GM12878 (cell line): ENCODE measurements around the gene LYPD6.

Source experiments
- ASH2L ChIP-seq: fragments of 300-600, 200-600 bp; sonication (generic); IDR thresholded peaks from 2 replicates; pipeline ENCODE4 v1.6.1; 2017; ENCODE audit warnings: low read depth, mild to moderate bottlenecking, borderline replicate concordance
- BHLHE40 ChIP-seq, 2 experiments: fragments of 450-650 bp in 1 of 2; IDR thresholded peaks; 2 replicates each; pipeline ENCODE4 v1.6.1; 2011 to 2017; ENCODE audit warnings: low read depth in 2 of 2, borderline replicate concordance in 1 of 2, improper control_type of control experiment in 1 of 2, low read length in 1 of 2, mild to moderate bottlenecking in 1 of 2
- CEBPB ChIP-seq, 2 experiments: fragments of 150-350 bp in 1 of 2; IDR thresholded peaks; 2 replicates each; pipeline ENCODE4 v1.6.1; 2012 to 2014; ENCODE audit warnings: low read depth in 2 of 2, low read length in 2 of 2, borderline replicate concordance in 1 of 2, inconsistent platforms in 1 of 2
- PBX3 ChIP-seq: IDR thresholded peaks from 2 replicates; pipeline ENCODE4 v1.6.1; 2011; ENCODE audit warnings: mild to moderate bottlenecking, low read depth, low read length, moderate library complexity; ENCODE audit not compliant: insufficient replicate concordance
- POLR2AphosphoS5 ChIP-seq: IDR thresholded peaks from 2 replicates; pipeline ENCODE4 v1.6.1; 2011; ENCODE audit warnings: mild to moderate bottlenecking, low read length, inconsistent platforms
- SIN3A ChIP-seq: IDR thresholded peaks from 2 replicates; pipeline ENCODE4 v1.6.1; 2012; ENCODE audit warnings: low read depth, low read length, improper control_type of control experiment
- TAF1 ChIP-seq: IDR thresholded peaks from 2 replicates; pipeline ENCODE4 v1.6.1; 2011; ENCODE audit warnings: mild to moderate bottlenecking, low read depth, low read length, borderline replicate concordance
- ZBTB33 ChIP-seq: fragments of 450-650 bp; IDR thresholded peaks from 2 replicates; pipeline ENCODE4 v1.6.1; 2017; ENCODE audit warnings: mild to moderate bottlenecking
- ZNF274 ChIP-seq: IDR thresholded peaks from one replicate; pipeline ENCODE4 v1.8.0; 2011; ENCODE audit not compliant: insufficient read length, insufficient read depth
- TF ChIP-seq, protein P1 (sequence below), 3 experiments: IDR thresholded peaks in 2 of 3; conservative IDR thresholded peaks in 1 of 3; 2 replicates each; pipeline ENCODE4 v1.5.1; 2011; ENCODE audit warnings: low read depth in 3 of 3, low read length in 3 of 3, mild to moderate bottlenecking in 3 of 3, control low read depth in 2 of 3, moderate library complexity in 2 of 3, inconsistent platforms in 1 of 3, mixed read lengths in 1 of 3; ENCODE audit not compliant: control insufficient read depth in 2 of 3, insufficient read depth in 1 of 3; ENCODE audit errors: extremely low read depth in 1 of 3

DNA sequence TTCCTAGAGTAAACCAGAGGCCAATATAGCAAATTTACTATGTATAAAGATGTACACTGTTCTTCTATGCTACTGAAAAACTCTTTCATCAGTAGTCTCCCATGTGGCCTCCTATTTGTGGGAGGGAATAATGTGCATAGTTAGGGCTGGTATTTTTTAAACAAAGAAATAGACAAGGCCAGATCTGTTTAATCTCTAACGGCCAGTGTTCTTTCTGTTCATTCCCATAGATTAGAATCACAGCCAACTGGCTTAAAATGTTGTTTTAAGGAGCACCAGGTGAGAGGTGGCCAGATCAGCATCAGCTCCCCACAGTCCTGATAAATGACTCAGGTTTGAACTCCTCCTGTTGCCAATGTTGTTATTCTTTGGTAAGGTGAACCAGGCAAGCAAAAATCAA, 12.1 kb downstream of the LYPD6 start:
- TF ChIP-seq POLR2AphosphoS5 = no peak
- TF ChIP-seq SIN3A = no peak
- TF ChIP-seq BHLHE40 (IDR thresholded peaks at IDR 0.05; ENCODE audit: borderline replicate concordance in 1 of 2, low read depth in 2 of 2, low read length in 1 of 2) = no peak
- no peak for TF ChIP-seq TAF1
- TF ChIP-seq, protein P1, sequence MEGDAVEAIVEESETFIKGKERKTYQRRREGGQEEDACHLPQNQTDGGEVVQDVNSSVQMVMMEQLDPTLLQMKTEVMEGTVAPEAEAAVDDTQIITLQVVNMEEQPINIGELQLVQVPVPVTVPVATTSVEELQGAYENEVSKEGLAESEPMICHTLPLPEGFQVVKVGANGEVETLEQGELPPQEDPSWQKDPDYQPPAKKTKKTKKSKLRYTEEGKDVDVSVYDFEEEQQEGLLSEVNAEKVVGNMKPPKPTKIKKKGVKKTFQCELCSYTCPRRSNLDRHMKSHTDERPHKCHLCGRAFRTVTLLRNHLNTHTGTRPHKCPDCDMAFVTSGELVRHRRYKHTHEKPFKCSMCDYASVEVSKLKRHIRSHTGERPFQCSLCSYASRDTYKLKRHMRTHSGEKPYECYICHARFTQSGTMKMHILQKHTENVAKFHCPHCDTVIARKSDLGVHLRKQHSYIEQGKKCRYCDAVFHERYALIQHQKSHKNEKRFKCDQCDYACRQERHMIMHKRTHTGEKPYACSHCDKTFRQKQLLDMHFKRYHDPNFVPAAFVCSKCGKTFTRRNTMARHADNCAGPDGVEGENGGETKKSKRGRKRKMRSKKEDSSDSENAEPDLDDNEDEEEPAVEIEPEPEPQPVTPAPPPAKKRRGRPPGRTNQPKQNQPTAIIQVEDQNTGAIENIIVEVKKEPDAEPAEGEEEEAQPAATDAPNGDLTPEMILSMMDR (IDR thresholded peaks at IDR 0.05 in 2 of 3, conservative IDR thresholded peaks at IDR 0.05 in 1 of 3; ENCODE audit: control insufficient read depth in 2 of 3, extremely low read depth in 1 of 3, insufficient read depth in 1 of 3, low read depth in 3 of 3, low read length in 3 of 3) = no peak
- TF ChIP-seq PBX3 = no peak
- TF ChIP-seq ZNF274 = no peak
- no peak for TF ChIP-seq ZBTB33
- TF ChIP-seq ASH2L = no peak
- TF ChIP-seq CEBPB (IDR thresholded peaks at IDR 0.05; ENCODE audit: borderline replicate concordance in 1 of 2, low read depth in 2 of 2, low read length in 2 of 2) = no peak
